Daoy (cell line): ENCODE measurements around the gene PHF23. TPM values are rescaled to one million over a fixed set of nuclear protein-coding genes. Genes with fewer than 3 reads are reported as not detected.

ENCODE experiments used
- DNase-seq: peaks from one replicate; pipeline ENCODE4 v3.0.0-alpha.2; 2015; ENCODE audit warnings: low read depth
- total RNA-seq: library from RNA; depleted of rRNA; stranded (reverse); fragments of >200 nt; shearing (Covaris generic); gene quantifications from 2 replicates; pipeline ENCODE4 v1.2.3, GENCODE V29; 2014

PHF23 gene
- total RNA-seq, 1 experiment from 2014 or later = 44.5 TPM

GRCh38 chr17:7237761-7238419 is 1.4 kb downstream of the PHF23 start:
- DNase-seq = peak; percentile 82

- no peak for DNase-seq
These were observed 1.9 kb downstream of the PHF23 start for GRCh38 chr17:7237266-7237760.

- DNase-seq = no peak
These were observed 2.4 kb downstream of the PHF23 start for GRCh38 chr17:7236808-7237207.

- peak; percentile 59 for DNase-seq
These were observed 3.3 kb downstream of the PHF23 start for GRCh38 chr17:7235693-7236665.

GRCh38 chr17:7234083-7234951 is 4.9 kb downstream of the PHF23 start, which contains the start of gene DVL2:
Gene DVL2 (minus strand): TSS chr17:7234517. CDS start chr17:7234262, 255 bp downstream.
- DNase-seq = peak; percentile 98

- no peak for DNase-seq
These were observed 5.6 kb downstream of the PHF23 start for GRCh38 chr17:7233701-7234082.

GRCh38 chr17:7232114-7232513 is 7.1 kb downstream of the PHF23 start:
- no peak for DNase-seq

- no peak for DNase-seq
These were observed 9.8 kb downstream of the PHF23 start for GRCh38 chr17:7229504-7229903.

GRCh38 chr17:7228920-7229319 is 10.3 kb downstream of the PHF23 start:
- no peak for DNase-seq

GRCh38 chr17:7226721-7227710 is 12.2 kb downstream of the PHF23 start:
- no peak for DNase-seq

GRCh38 chr17:7225711-7226331 is 13.4 kb downstream of the PHF23 start:
- DNase-seq = no peak

- no peak for DNase-seq
These were observed 14.6 kb downstream of the PHF23 start for GRCh38 chr17:7224661-7225111.

GRCh38 chr17:7224110-7224509 is 15.1 kb downstream of the PHF23 start:
- DNase-seq = no peak

- no peak for DNase-seq
These were observed 15.9 kb downstream of the PHF23 start for GRCh38 chr17:7223375-7223774.

GRCh38 chr17:7222972-7223292 is 16.3 kb downstream of the PHF23 start:
- DNase-seq = no peak

- no peak for DNase-seq
These were observed 16.9 kb downstream of the PHF23 start for GRCh38 chr17:7222093-7222971.

- DNase-seq = no peak
These were observed 17.8 kb downstream of the PHF23 start for GRCh38 chr17:7221278-7222092.
